ACHN (cell line): Measurements from ENCODE around the gene PACS2.

Source experiments
- DNase-seq: peaks from one replicate; pipeline ENCODE4 v3.0.0-alpha.2; 2015
- in situ Hi-C: cut with HindIII; loops from 2 replicates; pipeline ENCODE4 v1.10.0; 2017; ENCODE audit warnings: low sequenced_read_pairs, low pct_ligation_motif_present, low pct_unique_long_range_greater_than_20kb

PACS2 gene

GRCh38 chr14:105410642-105411016 lies 96.1 kb downstream of the PACS2 start:
- in situ Hi-C loops, result no loop called here
- DNase-seq, result no peak

GRCh38 chr14:105411017-105411941 lies 96.7 kb downstream of the PACS2 start:
- in situ Hi-C loops, result no loop called here
- peak; percentile 51 for DNase-seq

GRCh38 chr14:105411985-105412770 lies 97.6 kb downstream of the PACS2 start:
- no peak for DNase-seq
- in situ Hi-C loops, result no loop called here

GRCh38 chr14:105412771-105413543 lies 98.4 kb downstream of the PACS2 start:
- DNase-seq, result no peak
- in situ Hi-C loops, result no loop called here

GRCh38 chr14:105413544-105413886 lies 99.0 kb downstream of the PACS2 start:
- DNase-seq, result no peak
- in situ Hi-C loops, result no loop called here

GRCh38 chr14:105414456-105415371 lies 100.2 kb downstream of the PACS2 start:
- in situ Hi-C loops, result no loop called here
- no peak for DNase-seq

GRCh38 chr14:105415481-105416428 lies 101.2 kb downstream of the PACS2 start:
- no peak for DNase-seq
- in situ Hi-C loops, result no loop called here

- no peak for DNase-seq
- in situ Hi-C loops, result no loop called here
These were observed 102.1 kb downstream of the PACS2 start for GRCh38 chr14:105416671-105417070.

GRCh38 chr14:105417690-105418121 lies 103.2 kb downstream of the PACS2 start:
- no peak for DNase-seq
- in situ Hi-C loops, result no loop called here

- DNase-seq, result no peak
- in situ Hi-C loops, result no loop called here
These were observed 104.0 kb downstream of the PACS2 start for GRCh38 chr14:105418269-105419194.

GRCh38 chr14:105419195-105420091 lies 104.9 kb downstream of the PACS2 start, which contains the start of gene MTA1:
MTA1 (plus strand) TSS chr14:105419827; CDS start chr14:105420036, 209 bp downstream.
- in situ Hi-C loops, result no loop called here
- DNase-seq, result peak; percentile 39

GRCh38 chr14:105420101-105420973 lies 105.8 kb downstream of the PACS2 start:
- in situ Hi-C loops, result no loop called here
- no peak for DNase-seq

GRCh38 chr14:105420974-105421674 lies 106.6 kb downstream of the PACS2 start:
- in situ Hi-C loops, result no loop called here

More at GRCh38 chr14:105420974-105421674, 106.6 kb downstream of the PACS2 start:
- no peak for DNase-seq
